Lower leg skin (tissue), 3 donors: Measurements from ENCODE around the gene TFF1.

ENCODE experiments used
- CTCF ChIP-seq, 3 donors: fragments of 450-650 bp; IDR thresholded peaks; one replicate each; pipeline ENCODE4 v1.5.1; 2016; ENCODE audit warnings: antibody characterized with exemption in 3 of 3, mild to moderate bottlenecking in 3 of 3, moderate library complexity in 2 of 3
- POLR2A ChIP-seq, 2 donors: fragments of 450-650 bp; IDR thresholded peaks; one replicate each; pipeline ENCODE4 v1.6.1; 2016 to 2017; ENCODE audit warnings: antibody characterized with exemption in 2 of 2, mild to moderate bottlenecking in 1 of 2, moderate library complexity in 1 of 2

GRCh38 chr21:42338729-42339715 lies 27.3 kb downstream of the TFF1 start:
- TF ChIP-seq CTCF (IDR thresholded peaks at IDR 0.05) (no peak), POLR2A (IDR thresholded peaks at IDR 0.05) (no peak)
